Lower lobe of right lung (tissue), 2 donors: ENCODE measurements around the gene GSTO1. TPM values are rescaled to one million over a fixed set of nuclear protein-coding genes. Genes with fewer than 3 reads are reported as not detected.

ENCODE experiments used
- ATAC-seq, 2 donors: fragments of 200-7000 bp; cut with Tn5 transposase; one replicate each; pipeline ENCODE4 v1.9.1; 2020 to 2022; ENCODE audit warnings: mild to moderate bottlenecking in 2 of 2, moderate library complexity in 2 of 2
- DNase-seq: peaks from one replicate; pipeline ENCODE4 v3.0.0-alpha.2; 2020
- H3K27ac ChIP-seq: fragments of 200-600 bp; one replicate; pipeline ENCODE4 v1.8.0; 2022
- H3K27me3 ChIP-seq: fragments of 200-600 bp; one replicate; pipeline ENCODE4 v1.8.0; 2022; ENCODE audit warnings: low read depth
- H3K36me3 ChIP-seq: fragments of 200-600 bp; one replicate; pipeline ENCODE4 v1.8.0; 2022; ENCODE audit warnings: mild to moderate bottlenecking
- H3K4me1 ChIP-seq: fragments of 200-600 bp; one replicate; pipeline ENCODE4 v1.8.0; 2022
- H3K4me3 ChIP-seq: fragments of 200-600 bp; one replicate; pipeline ENCODE4 v1.8.0; 2022; ENCODE audit warnings: mild to moderate bottlenecking
- H3K9me3 ChIP-seq: fragments of 200-600 bp; one replicate; pipeline ENCODE4 v1.8.0; 2022
- CTCF ChIP-seq: fragments of 200-600 bp; IDR thresholded peaks from one replicate; pipeline ENCODE4 v1.8.0; 2022; ENCODE audit warnings: antibody characterized with exemption, mild to moderate bottlenecking
- intact Hi-C: fragments of 100-400 bp; cut with DNase I; formaldehyde crosslinking; loops from one replicate; pipeline ENCODE4 v1.11.0; 2022
- total RNA-seq: library from RNA; stranded (reverse); fragmentation: NEBNext Ultra II Directional; extraction: Animal tissue kit (Norgen Biotek cat#: 25700); gene quantifications from one replicate; pipeline ENCODE4 v1.2.1, GENCODE V29; 2021
- donor health status: DM: no; HTN: yes; CAD: no; lungs with severe emphysema.

The GSTO1 gene
- total RNA-seq, 1 donor from 2014 or later: 133 TPM

DNA sequence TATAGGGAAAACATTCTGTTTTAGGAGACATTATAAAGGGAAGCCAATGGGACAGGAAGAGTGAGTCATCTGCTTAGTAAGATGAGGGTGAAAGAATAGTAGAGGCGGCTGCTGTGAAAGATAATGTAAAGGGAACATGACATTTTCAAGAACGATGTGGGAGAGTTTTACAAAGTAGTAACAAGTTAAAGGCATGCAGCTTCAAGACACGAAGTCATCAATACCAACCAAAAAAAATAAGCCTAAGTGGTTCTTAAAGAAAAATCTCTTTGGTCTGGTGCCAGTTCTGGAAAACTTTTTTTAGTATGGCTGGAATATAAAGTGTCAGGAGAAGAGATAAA is 6.1 kb downstream of the GSTO1 start:
- TF ChIP-seq CTCF: no peak
- H3K27ac ChIP-seq: peak overlapping the region; percentile 25
- no peaks in the 10 kb centered on the region for H3K9me3 ChIP-seq
- peaks cover 55% of the 10 kb centered on the region for H3K4me1 ChIP-seq
- H3K27me3 ChIP-seq: no peaks in the 10 kb centered on the region
- ATAC-seq: no peak
- H3K36me3 ChIP-seq: peaks cover 87% of the 10 kb centered on the region
- DNase-seq: no peak
- intact Hi-C loops: no loop called here
- no peak overlapping the region for H3K4me3 ChIP-seq

DNA sequence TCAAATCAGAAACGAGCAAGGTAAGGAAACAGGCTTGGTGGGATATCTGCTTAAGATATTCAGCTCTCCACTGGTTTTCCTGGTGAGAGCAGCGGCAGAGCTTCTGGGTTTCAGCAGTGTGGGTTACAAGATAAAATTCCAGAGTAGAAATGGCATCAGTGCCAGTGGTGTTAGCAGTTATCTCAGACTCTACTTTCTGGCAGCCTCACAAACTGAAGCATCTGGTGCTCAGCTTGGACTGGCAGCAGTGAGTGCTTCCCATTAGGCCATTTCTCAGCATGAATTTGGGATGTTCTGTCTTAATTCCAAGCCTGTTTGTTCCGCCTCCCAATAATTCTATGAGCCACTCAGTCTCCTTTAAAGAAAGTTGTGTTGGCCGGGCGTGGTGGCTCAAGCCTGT is 7.4 kb downstream of the GSTO1 start:
- no peaks in the 10 kb centered on the region for H3K27me3 ChIP-seq
- no peaks in the 10 kb centered on the region for H3K9me3 ChIP-seq
- H3K4me3 ChIP-seq: no peak overlapping the region
- intact Hi-C loops: no loop called here
- ATAC-seq (no peak), DNase-seq (no peak)
- TF ChIP-seq CTCF: no peak
- peaks cover 46% of the 10 kb centered on the region for H3K4me1 ChIP-seq
- peaks cover 100% of the 10 kb centered on the region for H3K36me3 ChIP-seq
- H3K27ac ChIP-seq: no peak overlapping the region

DNA sequence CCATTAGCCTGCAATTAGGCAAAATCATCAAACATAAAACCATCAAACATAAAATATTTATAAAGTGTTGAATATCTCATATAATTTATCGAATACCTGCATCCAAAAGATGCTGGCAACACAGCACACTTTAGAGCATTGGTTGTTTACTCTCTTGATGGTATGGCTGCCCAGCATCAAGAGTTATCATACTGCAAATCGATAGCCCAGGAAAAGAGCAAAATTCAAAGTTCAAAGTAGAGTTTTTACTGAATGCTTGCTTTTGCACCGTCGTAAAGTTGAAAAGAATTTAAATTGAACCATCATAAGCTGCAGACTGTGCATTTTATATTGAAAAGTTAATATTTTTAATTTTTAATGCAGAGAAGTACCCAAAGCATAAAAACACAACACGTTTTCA is 10.1 kb downstream of the GSTO1 start:
- intact Hi-C loops: no loop called here
- TF ChIP-seq CTCF: no peak
- Histone ChIP-seq H3K4me1 (peaks cover 37% of the 10 kb centered on the region), H3K9me3 (no peaks in the 10 kb centered on the region), H3K36me3 (peaks cover 83% of the 10 kb centered on the region), H3K4me3 (no peak overlapping the region), H3K27me3 (no peaks in the 10 kb centered on the region), H3K27ac (no peak overlapping the region)
- ATAC-seq: no peak
- DNase-seq: no peak

GRCh38 chr10:104267721-104268404 is 13.2 kb downstream of the GSTO1 start:
- intact Hi-C loops: no loop called here
- Histone ChIP-seq H3K36me3 (peaks cover 52% of the 10 kb centered on the region), H3K27ac (peak overlapping the region; percentile 89), H3K4me3 (peak overlapping the region; percentile 84), H3K27me3 (no peaks in the 10 kb centered on the region), H3K9me3 (no peaks in the 10 kb centered on the region), H3K4me1 (peaks cover 23% of the 10 kb centered on the region)
- no peak for ATAC-seq
- no peak for TF ChIP-seq CTCF
- no peak for DNase-seq

- TF ChIP-seq CTCF: no peak
- peak overlapping the region; percentile 84 for H3K4me3 ChIP-seq
- peak overlapping the region; percentile 89 for H3K27ac ChIP-seq
- DNase-seq (no peak), ATAC-seq (peak in 1 of 2 donors; percentile 3)
- intact Hi-C loops: no loop called here
- no peaks in the 10 kb centered on the region for H3K27me3 ChIP-seq
- H3K9me3 ChIP-seq: no peaks in the 10 kb centered on the region
- peaks cover 47% of the 10 kb centered on the region for H3K36me3 ChIP-seq
- peaks cover 23% of the 10 kb centered on the region for H3K4me1 ChIP-seq
Observed at GRCh38 chr10:104268405-104268712, 13.7 kb downstream of the GSTO1 start.
